Activated CD8-positive, alpha-beta T cell treated with anti-CD3 and anti-CD28 coated beads, Interleukin-2, amount 10 ng/mL, durations not matched to agents 7 days and 5 days (primary cell): ENCODE measurements around the gene DCT. TPM values are rescaled to one million over a fixed set of nuclear protein-coding genes. Genes with fewer than 3 reads are reported as not detected.

ENCODE experiments used
- ATAC-seq: fragments of 150-1000 bp; cut with Tn5 transposase; one replicate; pipeline ENCODE4 v1.10.0; 2021; ENCODE audit warnings: moderate library complexity
- CTCF ChIA-PET: fragments of 350-600 bp; sonication (Branson Sonifier 250); formaldehyde crosslinking; loops from one replicate; lab custom pipeline; 2021; ENCODE audit warnings: antibody characterized with exemption; lab: Charles Lee
- POLR2A ChIA-PET: fragments of 350-600 bp; sonication (Branson Sonifier 250); formaldehyde crosslinking; loops from one replicate; lab custom pipeline; 2021; ENCODE audit warnings: antibody characterized with exemption; lab: Charles Lee
- DNase-seq: peaks from one replicate; pipeline ENCODE4 v3.0.0-alpha.2; 2020
- H3K27ac Mint-ChIP-seq: one replicate; pipeline ENCODE4 v1.8.0; 2021; ENCODE audit warnings: mild to moderate bottlenecking, mixed read lengths
- H3K27me3 Mint-ChIP-seq: one replicate; pipeline ENCODE4 v1.8.0; 2021; ENCODE audit warnings: low read depth, mixed read lengths
- H3K36me3 Mint-ChIP-seq: one replicate; pipeline ENCODE4 v1.8.0; 2021; ENCODE audit warnings: low read depth, mixed read lengths
- H3K4me1 Mint-ChIP-seq: one replicate; pipeline ENCODE4 v1.8.0; 2021; ENCODE audit warnings: low read depth, mixed read lengths
- H3K4me3 Mint-ChIP-seq: one replicate; pipeline ENCODE4 v1.8.0; 2021; ENCODE audit warnings: mild to moderate bottlenecking, mixed read lengths
- H3K9me3 Mint-ChIP-seq: one replicate; pipeline ENCODE4 v1.8.0; 2022; ENCODE audit warnings: mixed read lengths; ENCODE audit not compliant: insufficient read depth
- total RNA-seq, 2 experiments: library from RNA; stranded (reverse); gene quantifications; one replicate each; pipeline ENCODE4 v1.2.3, GENCODE V29; 2021

DCT gene
- total RNA-seq, 2 experiments from 2014 or later: 0.05 TPM; not detected in 1

- Mint-ChIP-seq H3K27me3 (peaks cover 2% of the 10 kb centered on the region), H3K4me1 (no peaks in the 10 kb centered on the region), H3K36me3 (no peaks in the 10 kb centered on the region), H3K9me3 (no peaks in the 10 kb centered on the region), H3K4me3 (no peak overlapping the region), H3K27ac (no peak overlapping the region)
- ATAC-seq (no peak), DNase-seq (no peak)
- CTCF ChIA-PET: interaction anchor here (1.7 kb wide), 1 partner anchor 9 kb away, joined by 5 read pairs; no protein-coding TSS in a partner anchor
- POLR2A ChIA-PET: no interaction called here
Observed at GRCh38 chr13:94444826-94445225, 34.7 kb downstream of the DCT start.

- Mint-ChIP-seq H3K9me3 (no peaks in the 10 kb centered on the region), H3K4me1 (peaks cover 25% of the 10 kb centered on the region), H3K4me3 (no peak overlapping the region), H3K27ac (no peak overlapping the region), H3K27me3 (peaks cover 3% of the 10 kb centered on the region), H3K36me3 (no peaks in the 10 kb centered on the region)
- ATAC-seq (peak; percentile 58), DNase-seq (no peak)
- ChIA-PET POLR2A (interaction anchor here (1.3 kb wide), 1 partner anchor 160 kb away, joined by 3 read pairs; the partner anchor contains the start of gene TGDS), CTCF (interaction anchor here (0.7 to 10.9 kb wide), 21 partner anchors 9 to 284 kb away, joined by 3 to 294 read pairs (median 4); partner anchors contain the start of gene TGDS)
Observed at GRCh38 chr13:94435604-94436226, 43.8 kb downstream of the DCT start.

- Mint-ChIP-seq H3K4me1 (peaks cover 25% of the 10 kb centered on the region), H3K36me3 (no peaks in the 10 kb centered on the region), H3K4me3 (no peak overlapping the region), H3K27ac (no peak overlapping the region), H3K9me3 (no peaks in the 10 kb centered on the region), H3K27me3 (no peaks in the 10 kb centered on the region)
- no peak for DNase-seq
- POLR2A ChIA-PET: no interaction called here
- ATAC-seq: no peak
- CTCF ChIA-PET: interaction anchor here (0.9 to 10.9 kb wide), 7 partner anchors 8 to 241 kb away, joined by 3 to 294 read pairs (median 6); partner anchors contain the start of gene TGDS
Observed at GRCh38 chr13:94433055-94433961, 46.2 kb downstream of the DCT start.

- Mint-ChIP-seq H3K4me1 (peaks cover 25% of the 10 kb centered on the region), H3K4me3 (no peak overlapping the region), H3K27ac (peak overlapping the region; percentile 70), H3K36me3 (no peaks in the 10 kb centered on the region), H3K9me3 (no peaks in the 10 kb centered on the region), H3K27me3 (no peaks in the 10 kb centered on the region)
- CTCF ChIA-PET: interaction anchor here (0.6 to 10.9 kb wide), 4 partner anchors 77 to 264 kb away, joined by 3 to 294 read pairs (median 3); no protein-coding TSS in a partner anchor
- POLR2A ChIA-PET: no interaction called here
- peak; percentile 32 for DNase-seq
- peak; percentile 47 for ATAC-seq
Observed at GRCh38 chr13:94431987-94432386, 47.5 kb downstream of the DCT start.

- CTCF ChIA-PET: interaction anchor here (0.6 to 10.9 kb wide), 2 partner anchors 186 to 264 kb away, joined by 3 to 294 read pairs; no protein-coding TSS in a partner anchor
- ATAC-seq (no peak), DNase-seq (no peak)
- no peak overlapping the region for H3K27ac Mint-ChIP-seq
- no peak overlapping the region for H3K4me3 Mint-ChIP-seq
- POLR2A ChIA-PET: no interaction called here
- no peaks in the 10 kb centered on the region for H3K36me3 Mint-ChIP-seq
- H3K4me1 Mint-ChIP-seq: peaks cover 25% of the 10 kb centered on the region
- H3K27me3 Mint-ChIP-seq: no peaks in the 10 kb centered on the region
- no peaks in the 10 kb centered on the region for H3K9me3 Mint-ChIP-seq
Observed at GRCh38 chr13:94431574-94431973, 47.9 kb downstream of the DCT start.

- CTCF ChIA-PET: interaction anchor here (1.5 to 2.0 kb wide), 2 partner anchors 190 to 193 kb away, joined by 4 to 6 read pairs; no protein-coding TSS in a partner anchor
- no peak for DNase-seq
- Mint-ChIP-seq H3K4me3 (no peak overlapping the region), H3K27me3 (no peaks in the 10 kb centered on the region), H3K36me3 (no peaks in the 10 kb centered on the region), H3K9me3 (no peaks in the 10 kb centered on the region), H3K27ac (no peak overlapping the region), H3K4me1 (peaks cover 12% of the 10 kb centered on the region)
- POLR2A ChIA-PET: no interaction called here
- ATAC-seq: no peak
Observed at GRCh38 chr13:94427313-94427953, 52.0 kb downstream of the DCT start.

- no peak for ATAC-seq
- no peaks in the 10 kb centered on the region for H3K27me3 Mint-ChIP-seq
- H3K27ac Mint-ChIP-seq: no peak overlapping the region
- peaks cover 15% of the 10 kb centered on the region for H3K36me3 Mint-ChIP-seq
- peaks cover 19% of the 10 kb centered on the region for H3K4me1 Mint-ChIP-seq
- peaks cover 19% of the 10 kb centered on the region for H3K9me3 Mint-ChIP-seq
- no peak overlapping the region for H3K4me3 Mint-ChIP-seq
- ChIA-PET POLR2A (interaction anchor here (0.6 kb wide), 1 partner anchor 1415 kb away, joined by 4 read pairs; no protein-coding TSS in a partner anchor), CTCF (no interaction called here)
- DNase-seq: no peak
Observed at GRCh38 chr13:94419925-94420305, 59.6 kb downstream of the DCT start.

GRCh38 chr13:94419304-94419924, 60.1 kb downstream of the DCT start:
- peak overlapping the region; percentile 59 for H3K27ac Mint-ChIP-seq
- ChIA-PET CTCF (interaction anchor here (1.0 kb wide), 2 partner anchors 74 to 198 kb away, joined by 3 read pairs; no protein-coding TSS in a partner anchor), POLR2A (interaction anchor here (0.6 kb wide), 1 partner anchor 1414 kb away, joined by 4 read pairs; no protein-coding TSS in a partner anchor)
- peaks cover 19% of the 10 kb centered on the region for H3K4me1 Mint-ChIP-seq
- H3K4me3 Mint-ChIP-seq: peak overlapping the region; percentile 27
- H3K36me3 Mint-ChIP-seq: peaks cover 15% of the 10 kb centered on the region
- H3K27me3 Mint-ChIP-seq: no peaks in the 10 kb centered on the region
- peak; percentile 63 for ATAC-seq
- peaks cover 19% of the 10 kb centered on the region for H3K9me3 Mint-ChIP-seq
- DNase-seq: peak; percentile 28

GRCh38 chr13:94417294-94417693, 62.2 kb downstream of the DCT start:
- H3K9me3 Mint-ChIP-seq: peaks cover 19% of the 10 kb centered on the region
- no peak overlapping the region for H3K27ac Mint-ChIP-seq
- CTCF ChIA-PET: interaction anchor here (2.7 kb wide), 1 partner anchor 199 kb away, joined by 10 read pairs; no protein-coding TSS in a partner anchor
- H3K27me3 Mint-ChIP-seq: no peaks in the 10 kb centered on the region
- H3K4me3 Mint-ChIP-seq: no peak overlapping the region
- POLR2A ChIA-PET: no interaction called here
- DNase-seq (no peak), ATAC-seq (no peak)
- H3K36me3 Mint-ChIP-seq: peaks cover 15% of the 10 kb centered on the region
- H3K4me1 Mint-ChIP-seq: peaks cover 19% of the 10 kb centered on the region

GRCh38 chr13:94416454-94417080, 62.9 kb downstream of the DCT start:
- Mint-ChIP-seq H3K27me3 (no peaks in the 10 kb centered on the region), H3K36me3 (peaks cover 13% of the 10 kb centered on the region), H3K4me1 (peaks cover 19% of the 10 kb centered on the region), H3K4me3 (no peak overlapping the region), H3K27ac (no peak overlapping the region), H3K9me3 (peaks cover 19% of the 10 kb centered on the region)
- ChIA-PET CTCF (interaction anchor here (2.7 kb wide), 1 partner anchor 200 kb away, joined by 10 read pairs; no protein-coding TSS in a partner anchor), POLR2A (no interaction called here)
- ATAC-seq: no peak
- DNase-seq: no peak
